ENCODE data around the gene LMTK2. TPM values are rescaled to one million over a fixed set of nuclear protein-coding genes. Genes with fewer than 3 reads are reported as not detected.

The LMTK2 gene
- total RNA-seq, 2 experiments from 2014 or later = 30.3 to 31.7 TPM

GRCh38 chr7:98235901-98236300 is 129.2 kb downstream of the LMTK2 start:
- Histone ChIP-seq H3K36me3 (ENCODE audit: insufficient read depth, low read length) (peaks cover 69% of the 10 kb centered on the region), H3K9me3 (ENCODE audit: control insufficient read depth in 1 of 2, insufficient read depth in 1 of 2, low read length in 2 of 2) (no peaks in the 10 kb centered on the region), H3K27me3 (ENCODE audit: control insufficient read depth in 1 of 2, insufficient read depth in 2 of 2, low read length in 2 of 2) (no peaks in the 10 kb centered on the region), H3K4me1 (ENCODE audit: insufficient read depth, low read length) (no peaks in the 10 kb centered on the region), H3K27ac (ENCODE audit: low read depth in 1 of 2, low read length in 2 of 2) (no peak overlapping the region), H3K4me3 (ENCODE audit: low read length) (no peak overlapping the region)
- TF ChIP-seq CTCF (IDR thresholded peaks at IDR 0.05) = no peak
- no peak for DNase-seq
- intact Hi-C loops (cut with DNase I, micrococcal nuclease) = no loop called here
- no peaks in the 10 kb centered on the region for H3K27me3 Mint-ChIP-seq
- no peaks in the 10 kb centered on the region for H3K4me1 Mint-ChIP-seq (ENCODE audit: low read depth)
- no peak for ATAC-seq (ENCODE audit: poor library complexity)
- ChIA-PET CTCF (interaction anchor here (1.0 kb wide), 1 partner anchor 34 kb away, joined by 3 read pairs; no protein-coding TSS in a partner anchor), POLR2A (no interaction called here)
- H3K4me3 Mint-ChIP-seq = no peak overlapping the region
- H3K9me3 Mint-ChIP-seq = no peaks in the 10 kb centered on the region
- H3K36me3 Mint-ChIP-seq (ENCODE audit: low read depth) = peaks cover 62% of the 10 kb centered on the region
- H3K27ac Mint-ChIP-seq = no peak overlapping the region

GRCh38 chr7:98236355-98237185 is 129.9 kb downstream of the LMTK2 start:
- POLR2A ChIA-PET = interaction anchor here (0.9 kb wide), 1 partner anchor 14 kb away, joined by 3 read pairs; no protein-coding TSS in a partner anchor

GRCh38 chr7:98238076-98238475 is 131.4 kb downstream of the LMTK2 start:
- Mint-ChIP-seq H3K27ac (no peak overlapping the region), H3K36me3 (ENCODE audit: low read depth) (peaks cover 67% of the 10 kb centered on the region), H3K27me3 (no peaks in the 10 kb centered on the region), H3K4me1 (ENCODE audit: low read depth) (no peaks in the 10 kb centered on the region), H3K9me3 (no peaks in the 10 kb centered on the region), H3K4me3 (no peak overlapping the region)
- Histone ChIP-seq H3K4me3 (ENCODE audit: low read length) (no peak overlapping the region), H3K27me3 (ENCODE audit: control insufficient read depth in 1 of 2, insufficient read depth in 2 of 2, low read length in 2 of 2) (no peaks in the 10 kb centered on the region), H3K36me3 (ENCODE audit: insufficient read depth, low read length) (peaks cover 68% of the 10 kb centered on the region), H3K9me3 (ENCODE audit: control insufficient read depth in 1 of 2, insufficient read depth in 1 of 2, low read length in 2 of 2) (no peaks in the 10 kb centered on the region), H3K4me1 (ENCODE audit: insufficient read depth, low read length) (peaks cover 2% of the 10 kb centered on the region), H3K27ac (ENCODE audit: low read depth in 1 of 2, low read length in 2 of 2) (no peak overlapping the region)
- intact Hi-C loops (cut with DNase I, micrococcal nuclease) = no loop called here
- DNase-seq = no peak
- ATAC-seq (ENCODE audit: poor library complexity) = no peak
- POLR2A ChIA-PET = no interaction called here
- TF ChIP-seq CTCF (IDR thresholded peaks at IDR 0.05) = no peak
- CTCF ChIA-PET = no interaction called here

More at GRCh38 chr7:98236355-98237185, 129.9 kb downstream of the LMTK2 start:
- ATAC-seq (ENCODE audit: poor library complexity) (no peak), DNase-seq (no peak)
- Histone ChIP-seq H3K27ac (ENCODE audit: low read depth in 1 of 2, low read length in 2 of 2) (no peak overlapping the region), H3K27me3 (ENCODE audit: control insufficient read depth in 1 of 2, insufficient read depth in 2 of 2, low read length in 2 of 2) (no peaks in the 10 kb centered on the region), H3K4me1 (ENCODE audit: insufficient read depth, low read length) (peaks cover under 1% of the 10 kb centered on the region), H3K9me3 (ENCODE audit: control insufficient read depth in 1 of 2, insufficient read depth in 1 of 2, low read length in 2 of 2) (no peaks in the 10 kb centered on the region), H3K4me3 (ENCODE audit: low read length) (no peak overlapping the region), H3K36me3 (ENCODE audit: insufficient read depth, low read length) (peaks cover 72% of the 10 kb centered on the region)
- Mint-ChIP-seq H3K4me1 (ENCODE audit: low read depth) (no peaks in the 10 kb centered on the region), H3K4me3 (no peak overlapping the region), H3K27ac (no peak overlapping the region), H3K9me3 (no peaks in the 10 kb centered on the region), H3K27me3 (no peaks in the 10 kb centered on the region), H3K36me3 (ENCODE audit: low read depth) (peaks cover 69% of the 10 kb centered on the region)
- no peak for TF ChIP-seq CTCF (IDR thresholded peaks at IDR 0.05)
- CTCF ChIA-PET = interaction anchor here (1.0 kb wide), 1 partner anchor 34 kb away, joined by 3 read pairs; no protein-coding TSS in a partner anchor
- intact Hi-C loops (cut with DNase I, micrococcal nuclease) = no loop called here

Measured in CD4-positive, alpha-beta T cell (primary cell).